Stomach (tissue), 4 donors: ENCODE data around the gene KSR2.

Experiments used
- CTCF ChIP-seq, 7 experiments: fragments of 450-650 bp in 4 of 7; fragments of 200-600 bp in 3 of 7; sonication (generic) in 3 of 7; IDR thresholded peaks; one replicate each; pipeline ENCODE4 v1.5.1; 2016 to 2019; ENCODE audit warnings: antibody characterized with exemption in 7 of 7, control low read depth in 2 of 7, mild to moderate bottlenecking in 1 of 7
- EP300 ChIP-seq: sonication (generic); formaldehyde crosslinking; IDR thresholded peaks from one replicate; pipeline ENCODE4 v1.6.1; 2017; ENCODE audit warnings: antibody characterized with exemption
- POLR2A ChIP-seq, 4 donors: fragments of 450-650 bp; IDR thresholded peaks; one replicate each; pipeline ENCODE4 v1.6.1; 2016; ENCODE audit warnings: antibody characterized with exemption in 4 of 4, control low read depth in 2 of 4, mild to moderate bottlenecking in 1 of 4, moderate library complexity in 1 of 4
- POLR2AphosphoS5 ChIP-seq, 3 donors: sonication (generic); formaldehyde crosslinking; IDR thresholded peaks; one replicate each; pipeline ENCODE4 v1.6.1; 2016; ENCODE audit warnings: antibody characterized with exemption in 3 of 3

DNA sequence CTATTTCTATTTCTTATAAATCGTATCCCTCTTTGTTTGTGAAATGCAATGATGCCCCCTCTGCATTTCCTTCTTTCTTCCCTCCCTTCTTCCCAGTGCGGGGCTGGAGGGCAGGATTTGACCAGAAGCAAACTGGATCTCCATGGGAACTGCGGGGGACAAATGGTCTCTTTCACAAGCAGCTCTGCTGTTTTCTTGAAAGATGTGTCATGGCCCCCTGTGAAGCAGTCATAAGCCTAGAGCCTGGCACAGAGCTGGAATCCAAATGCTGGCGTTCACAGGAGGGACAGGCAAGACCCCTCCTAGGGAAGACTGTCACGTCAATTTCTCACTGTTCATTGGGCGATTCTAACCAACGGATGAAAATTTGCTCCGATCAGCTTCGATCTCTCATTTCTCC lies 403.9 kb downstream of the KSR2 start:
- TF ChIP-seq POLR2A (IDR thresholded peaks at IDR 0.05) = no peak
- no peak for TF ChIP-seq CTCF (IDR thresholded peaks at IDR 0.05)
- TF ChIP-seq EP300 = no peak
- TF ChIP-seq POLR2AphosphoS5 (IDR thresholded peaks at IDR 0.05) = no peak
